Measurements from ENCODE around the gene RASSF3. TPM values are rescaled to one million over a fixed set of nuclear protein-coding genes. Genes with fewer than 3 reads are reported as not detected.

The RASSF3 gene
- total and polyA plus RNA-seq, 2 of the 13 experiments (the other 11 are each of a cell fraction or from before 2014, with no cell fraction given) = 15.5 to 16.0 TPM

DNA sequence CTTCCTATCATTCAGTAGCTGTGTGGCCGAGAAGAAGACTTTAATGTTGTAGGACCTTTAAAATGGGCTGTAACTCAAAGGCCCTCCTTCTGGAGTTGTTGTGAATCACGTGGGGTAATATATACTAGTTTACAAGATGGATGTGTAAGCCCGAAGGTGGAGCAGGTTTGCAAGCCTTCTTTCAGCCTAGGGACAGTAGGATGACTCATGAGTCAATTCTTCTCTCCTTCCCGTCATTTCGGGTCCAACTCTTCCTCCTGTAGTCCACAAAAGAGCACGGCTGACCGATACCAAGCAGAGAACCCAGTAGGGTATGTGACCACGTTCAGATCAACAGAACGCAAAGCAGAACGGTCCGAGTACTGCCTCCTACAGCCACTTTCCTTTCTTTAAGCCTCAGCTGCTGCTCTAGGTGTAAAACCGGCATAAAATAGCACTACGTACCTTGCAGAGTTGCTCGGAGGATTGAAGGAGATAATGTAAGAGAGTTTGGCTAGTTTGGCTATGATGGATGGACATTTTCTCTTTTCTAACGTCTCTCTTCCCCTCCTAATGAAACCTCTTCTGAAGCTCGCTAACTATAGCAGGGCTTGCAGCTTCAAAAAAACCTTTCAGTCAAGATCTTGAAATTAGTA is 1.3 kb upstream of the RASSF3 start (continued):
- TF ChIP-seq, protein P1, sequence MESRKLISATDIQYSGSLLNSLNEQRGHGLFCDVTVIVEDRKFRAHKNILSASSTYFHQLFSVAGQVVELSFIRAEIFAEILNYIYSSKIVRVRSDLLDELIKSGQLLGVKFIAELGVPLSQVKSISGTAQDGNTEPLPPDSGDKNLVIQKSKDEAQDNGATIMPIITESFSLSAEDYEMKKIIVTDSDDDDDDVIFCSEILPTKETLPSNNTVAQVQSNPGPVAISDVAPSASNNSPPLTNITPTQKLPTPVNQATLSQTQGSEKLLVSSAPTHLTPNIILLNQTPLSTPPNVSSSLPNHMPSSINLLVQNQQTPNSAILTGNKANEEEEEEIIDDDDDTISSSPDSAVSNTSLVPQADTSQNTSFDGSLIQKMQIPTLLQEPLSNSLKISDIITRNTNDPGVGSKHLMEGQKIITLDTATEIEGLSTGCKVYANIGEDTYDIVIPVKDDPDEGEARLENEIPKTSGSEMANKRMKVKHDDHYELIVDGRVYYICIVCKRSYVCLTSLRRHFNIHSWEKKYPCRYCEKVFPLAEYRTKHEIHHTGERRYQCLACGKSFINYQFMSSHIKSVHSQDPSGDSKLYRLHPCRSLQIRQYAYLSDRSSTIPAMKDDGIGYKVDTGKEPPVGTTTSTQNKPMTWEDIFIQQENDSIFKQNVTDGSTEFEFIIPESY (CRISPR knock-in tag; IDR thresholded peaks at IDR 0.05) = no peak
- TF ChIP-seq, protein P2, sequence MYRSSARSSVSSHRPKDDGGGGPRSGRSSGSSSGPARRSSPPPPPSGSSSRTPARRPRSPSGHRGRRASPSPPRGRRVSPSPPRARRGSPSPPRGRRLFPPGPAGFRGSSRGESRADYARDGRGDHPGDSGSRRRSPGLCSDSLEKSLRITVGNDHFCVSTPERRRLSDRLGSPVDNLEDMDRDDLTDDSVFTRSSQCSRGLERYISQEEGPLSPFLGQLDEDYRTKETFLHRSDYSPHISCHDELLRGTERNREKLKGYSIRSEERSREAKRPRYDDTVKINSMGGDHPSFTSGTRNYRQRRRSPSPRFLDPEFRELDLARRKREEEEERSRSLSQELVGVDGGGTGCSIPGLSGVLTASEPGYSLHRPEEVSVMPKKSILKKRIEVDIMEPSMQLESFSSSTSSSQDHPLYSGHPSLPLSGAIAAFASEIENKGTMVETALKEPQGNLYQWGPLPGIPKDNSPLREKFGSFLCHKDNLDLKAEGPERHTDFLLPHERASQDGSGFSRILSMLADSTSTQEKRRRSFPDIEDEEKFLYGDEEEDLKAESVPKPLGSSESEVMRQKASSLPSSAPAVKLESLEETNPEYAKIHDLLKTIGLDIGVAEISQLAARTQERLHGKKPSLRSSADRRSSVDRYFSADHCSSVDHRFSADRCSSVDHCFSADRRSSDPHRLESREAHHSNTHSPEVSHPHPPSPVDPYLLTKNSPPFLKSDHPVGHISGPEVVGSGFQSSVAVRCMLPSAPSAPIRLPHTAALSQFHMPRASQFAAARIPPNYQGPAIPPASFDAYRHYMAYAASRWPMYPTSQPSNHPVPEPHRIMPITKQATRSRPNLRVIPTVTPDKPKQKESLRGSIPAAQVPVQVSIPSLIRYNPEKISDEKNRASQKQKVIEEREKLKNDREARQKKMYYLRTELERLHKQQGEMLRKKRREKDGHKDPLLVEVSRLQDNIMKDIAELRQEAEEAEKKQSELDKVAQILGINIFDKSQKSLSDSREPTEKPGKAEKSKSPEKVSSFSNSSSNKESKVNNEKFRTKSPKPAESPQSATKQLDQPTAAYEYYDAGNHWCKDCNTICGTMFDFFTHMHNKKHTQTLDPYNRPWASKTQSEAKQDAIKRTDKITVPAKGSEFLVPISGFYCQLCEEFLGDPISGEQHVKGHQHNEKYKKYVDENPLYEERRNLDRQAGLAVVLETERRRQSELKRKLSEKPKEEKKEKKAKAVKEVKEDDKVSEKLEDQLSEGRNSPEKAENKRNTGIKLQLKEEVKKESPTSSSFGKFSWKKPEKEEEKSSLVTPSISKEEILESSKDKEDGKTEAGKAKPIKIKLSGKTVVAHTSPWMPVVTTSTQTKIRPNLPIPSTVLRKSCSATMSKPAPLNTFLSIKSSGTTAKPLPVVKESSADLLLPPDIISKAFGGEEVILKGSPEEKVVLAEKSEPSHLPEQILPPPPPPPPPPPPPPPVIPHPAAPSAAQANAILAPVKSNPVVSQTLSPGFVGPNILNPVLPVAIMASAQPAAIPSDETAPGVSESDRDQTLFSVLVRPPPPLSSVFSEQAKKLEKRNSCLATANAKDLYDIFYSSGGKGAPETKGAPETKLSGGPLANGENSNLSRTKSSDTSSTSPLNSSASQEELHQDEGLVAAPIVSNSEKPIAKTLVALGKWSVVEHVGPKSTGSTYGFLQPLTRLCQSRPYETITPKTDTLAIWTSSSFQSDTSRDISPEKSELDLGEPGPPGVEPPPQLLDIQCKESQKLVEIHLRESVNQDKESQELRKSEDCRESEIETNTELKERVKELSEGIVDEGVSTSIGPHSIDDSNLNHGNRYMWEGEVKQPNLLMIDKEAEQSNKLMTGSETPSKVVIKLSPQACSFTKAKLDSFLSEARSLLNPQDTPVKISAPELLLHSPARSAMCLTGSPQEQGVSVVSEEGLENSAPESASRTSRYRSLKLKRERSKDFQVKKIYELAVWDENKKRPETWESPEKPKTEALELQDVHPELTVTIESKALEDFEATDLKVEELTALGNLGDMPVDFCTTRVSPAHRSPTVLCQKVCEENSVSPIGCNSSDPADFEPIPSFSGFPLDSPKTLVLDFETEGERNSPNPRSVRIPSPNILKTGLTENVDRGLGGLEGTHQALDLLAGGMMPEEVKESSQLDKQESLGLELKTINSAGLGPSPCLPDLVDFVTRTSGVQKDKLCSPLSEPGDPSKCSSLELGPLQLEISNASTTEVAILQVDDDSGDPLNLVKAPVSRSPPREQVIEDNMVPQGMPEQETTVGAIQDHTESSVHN (CRISPR knock-in tag; IDR thresholded peaks at IDR 0.05) = no peak
- TF ChIP-seq, protein P3, sequence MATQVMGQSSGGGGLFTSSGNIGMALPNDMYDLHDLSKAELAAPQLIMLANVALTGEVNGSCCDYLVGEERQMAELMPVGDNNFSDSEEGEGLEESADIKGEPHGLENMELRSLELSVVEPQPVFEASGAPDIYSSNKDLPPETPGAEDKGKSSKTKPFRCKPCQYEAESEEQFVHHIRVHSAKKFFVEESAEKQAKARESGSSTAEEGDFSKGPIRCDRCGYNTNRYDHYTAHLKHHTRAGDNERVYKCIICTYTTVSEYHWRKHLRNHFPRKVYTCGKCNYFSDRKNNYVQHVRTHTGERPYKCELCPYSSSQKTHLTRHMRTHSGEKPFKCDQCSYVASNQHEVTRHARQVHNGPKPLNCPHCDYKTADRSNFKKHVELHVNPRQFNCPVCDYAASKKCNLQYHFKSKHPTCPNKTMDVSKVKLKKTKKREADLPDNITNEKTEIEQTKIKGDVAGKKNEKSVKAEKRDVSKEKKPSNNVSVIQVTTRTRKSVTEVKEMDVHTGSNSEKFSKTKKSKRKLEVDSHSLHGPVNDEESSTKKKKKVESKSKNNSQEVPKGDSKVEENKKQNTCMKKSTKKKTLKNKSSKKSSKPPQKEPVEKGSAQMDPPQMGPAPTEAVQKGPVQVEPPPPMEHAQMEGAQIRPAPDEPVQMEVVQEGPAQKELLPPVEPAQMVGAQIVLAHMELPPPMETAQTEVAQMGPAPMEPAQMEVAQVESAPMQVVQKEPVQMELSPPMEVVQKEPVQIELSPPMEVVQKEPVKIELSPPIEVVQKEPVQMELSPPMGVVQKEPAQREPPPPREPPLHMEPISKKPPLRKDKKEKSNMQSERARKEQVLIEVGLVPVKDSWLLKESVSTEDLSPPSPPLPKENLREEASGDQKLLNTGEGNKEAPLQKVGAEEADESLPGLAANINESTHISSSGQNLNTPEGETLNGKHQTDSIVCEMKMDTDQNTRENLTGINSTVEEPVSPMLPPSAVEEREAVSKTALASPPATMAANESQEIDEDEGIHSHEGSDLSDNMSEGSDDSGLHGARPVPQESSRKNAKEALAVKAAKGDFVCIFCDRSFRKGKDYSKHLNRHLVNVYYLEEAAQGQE (IDR thresholded peaks at IDR 0.05; ENCODE audit: borderline replicate concordance in 1 of 2, low read depth in 1 of 2, low read length in 2 of 2) = 0 out of 4 replicates have a peak, but pooled peaks of 1 of the 2 experiments have one; percentile 42
- TF ChIP-seq FOXM1 (CRISPR knock-in tag; IDR thresholded peaks at IDR 0.05) (no peak), NPAS2 (CRISPR knock-in tag; IDR thresholded peaks at IDR 0.05; ENCODE audit: borderline replicate concordance) (no peak), ZNF432 (CRISPR knock-in tag; IDR thresholded peaks at IDR 0.05; ENCODE audit: borderline replicate concordance) (no peak), ARNTL (CRISPR knock-in tag; IDR thresholded peaks at IDR 0.05) (no peak), ZNF773 (CRISPR knock-in tag; IDR thresholded peaks at IDR 0.05; ENCODE audit: borderline replicate concordance) (no peak), ATRX (CRISPR knock-in tag; IDR thresholded peaks at IDR 0.05; ENCODE audit: borderline replicate concordance) (no peak), ZFP41 (CRISPR knock-in tag; IDR thresholded peaks at IDR 0.05; ENCODE audit: borderline replicate concordance) (no peak)
- TF ChIP-seq, protein P4, sequence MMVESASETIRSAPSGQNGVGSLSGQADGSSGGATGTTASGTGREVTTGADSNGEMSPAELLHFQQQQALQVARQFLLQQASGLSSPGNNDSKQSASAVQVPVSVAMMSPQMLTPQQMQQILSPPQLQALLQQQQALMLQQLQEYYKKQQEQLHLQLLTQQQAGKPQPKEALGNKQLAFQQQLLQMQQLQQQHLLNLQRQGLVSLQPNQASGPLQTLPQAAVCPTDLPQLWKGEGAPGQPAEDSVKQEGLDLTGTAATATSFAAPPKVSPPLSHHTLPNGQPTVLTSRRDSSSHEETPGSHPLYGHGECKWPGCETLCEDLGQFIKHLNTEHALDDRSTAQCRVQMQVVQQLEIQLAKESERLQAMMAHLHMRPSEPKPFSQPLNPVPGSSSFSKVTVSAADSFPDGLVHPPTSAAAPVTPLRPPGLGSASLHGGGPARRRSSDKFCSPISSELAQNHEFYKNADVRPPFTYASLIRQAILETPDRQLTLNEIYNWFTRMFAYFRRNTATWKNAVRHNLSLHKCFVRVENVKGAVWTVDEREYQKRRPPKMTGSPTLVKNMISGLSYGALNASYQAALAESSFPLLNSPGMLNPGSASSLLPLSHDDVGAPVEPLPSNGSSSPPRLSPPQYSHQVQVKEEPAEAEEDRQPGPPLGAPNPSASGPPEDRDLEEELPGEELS (CRISPR knock-in tag; IDR thresholded peaks at IDR 0.05) = peak; percentile 24; the same call in 1 of the 2 replicates

All from HepG2 (cell line).